SH-SY5Y (cell line): ENCODE data around the gene ANKRD53.

Experiments used
- GATA2 ChIP-seq: IDR thresholded peaks from 2 replicates; pipeline ENCODE4 v1.6.1; 2011; ENCODE audit warnings: mild to moderate bottlenecking, low read depth, low read length
- GATA3 ChIP-seq: IDR thresholded peaks from 2 replicates; pipeline ENCODE4 v1.6.1; 2011; ENCODE audit warnings: low read depth, mild to moderate bottlenecking, low read length, moderate library complexity

ANKRD53 gene

GRCh38 chr2:70957798-70958197 is 20.6 kb upstream of the ANKRD53 start:
- TF ChIP-seq GATA2 (no peak), GATA3 (no peak)

GRCh38 chr2:70958759-70959158 is 19.7 kb upstream of the ANKRD53 start:
- no peak for TF ChIP-seq GATA2
- TF ChIP-seq GATA3 = no peak

- TF ChIP-seq GATA2 (no peak), GATA3 (no peak)
Measured at GRCh38 chr2:70959271-70959761, 19.1 kb upstream of the ANKRD53 start.

GRCh38 chr2:70959851-70960832 is 18.3 kb upstream of the ANKRD53 start:
- no peak for TF ChIP-seq GATA3
- TF ChIP-seq GATA2 = no peak

- TF ChIP-seq GATA3 (no peak), GATA2 (no peak)
Measured at GRCh38 chr2:70960833-70961647, 17.4 kb upstream of the ANKRD53 start.

GRCh38 chr2:70961648-70961994 is 16.8 kb upstream of the ANKRD53 start:
- TF ChIP-seq GATA3 (no peak), GATA2 (no peak)

GRCh38 chr2:70962211-70962884 is 16.1 kb upstream of the ANKRD53 start:
- no peak for TF ChIP-seq GATA2
- no peak for TF ChIP-seq GATA3

- TF ChIP-seq GATA3 = no peak
- TF ChIP-seq GATA2 = no peak
Measured at GRCh38 chr2:70962885-70963878, 15.2 kb upstream of the ANKRD53 start.

- TF ChIP-seq GATA3 (no peak), GATA2 (no peak)
Measured at GRCh38 chr2:70964133-70964532, 14.3 kb upstream of the ANKRD53 start.

- TF ChIP-seq GATA3 = no peak
- no peak for TF ChIP-seq GATA2
Measured at GRCh38 chr2:70964596-70965386, 13.6 kb upstream of the ANKRD53 start.

GRCh38 chr2:70965506-70965905 is 12.9 kb upstream of the ANKRD53 start:
- TF ChIP-seq GATA3 (no peak), GATA2 (no peak)

GRCh38 chr2:70966681-70967080 is 11.7 kb upstream of the ANKRD53 start:
- no peak for TF ChIP-seq GATA2

- no peak for TF ChIP-seq GATA2
- TF ChIP-seq GATA3 = no peak
Measured at GRCh38 chr2:70967189-70967588, 11.2 kb upstream of the ANKRD53 start.
